Vagina (tissue), 2 donors: Measurements from ENCODE around the gene CYP27B1. TPM values are rescaled to one million over a fixed set of nuclear protein-coding genes. Genes with fewer than 3 reads are reported as not detected.
"Not testable (repeated sequence)": the region's sequence is repeated elsewhere in the genome, so short reads cannot be mapped to it uniquely, and the experiment has no call there.

Experiments used
- DNase-seq, 2 donors: peaks; one replicate each; pipeline ENCODE4 v3.0.0-alpha.2; 2017; ENCODE audit errors: extremely low spot score in 2 of 2
- H3K27ac ChIP-seq: fragments of 200-600 bp; sonication (generic); one replicate; pipeline ENCODE4 v1.5.1; 2019
- H3K27me3 ChIP-seq: fragments of 200-600 bp; sonication (generic); one replicate; pipeline ENCODE4 v1.5.1; 2019
- H3K36me3 ChIP-seq, 2 donors: fragments of 200-600 bp; sonication (generic); one replicate each; pipeline ENCODE4 v1.5.1; 2017 to 2019
- H3K4me1 ChIP-seq: fragments of 200-600 bp; sonication (generic); one replicate; pipeline ENCODE4 v1.5.1; 2019
- H3K4me3 ChIP-seq, 2 donors: fragments of 200-600 bp; sonication (generic); 1 replicate in 1 of 2; 2 replicates in 1 of 2; pipeline ENCODE4 v1.5.1; 2016 to 2019
- H3K9me3 ChIP-seq: fragments of 200-600 bp; sonication (generic); one replicate; pipeline ENCODE4 v1.5.1; 2019
- CTCF ChIP-seq, 3 experiments: fragments of 450-650 bp in 2 of 3; fragments of 200-600 bp in 1 of 3; sonication (generic) in 1 of 3; IDR thresholded peaks; one replicate each; pipeline ENCODE4 v1.5.1; 2017 to 2019; ENCODE audit warnings: antibody characterized with exemption in 3 of 3, mild to moderate bottlenecking in 2 of 3, moderate library complexity in 2 of 3
- POLR2A ChIP-seq, 2 donors: fragments of 450-650 bp; IDR thresholded peaks; one replicate each; pipeline ENCODE4 v1.6.1; 2017; ENCODE audit warnings: antibody characterized with exemption in 2 of 2, mild to moderate bottlenecking in 2 of 2, moderate library complexity in 2 of 2
- POLR2AphosphoS5 ChIP-seq, 2 donors: sonication (generic); formaldehyde crosslinking; IDR thresholded peaks; one replicate each; pipeline ENCODE4 v1.9.0; 2017; ENCODE audit warnings: antibody characterized with exemption in 2 of 2, mild to moderate bottlenecking in 2 of 2, low read depth in 1 of 2; ENCODE audit not compliant: insufficient read depth in 1 of 2
- intact Hi-C: fragments of 100-400 bp; cut with DNase I; formaldehyde crosslinking; loops from one replicate; pipeline ENCODE4 v1.15.1; 2023
- total RNA-seq: library from RNA; depleted of rRNA; stranded (reverse); fragments of >200 nt; gene quantifications from one replicate; pipeline ENCODE4 v1.2.3, GENCODE V29; 2016

Gene CYP27B1
- total RNA-seq, 1 donor from 2014 or later: 1.7 TPM

GRCh38 chr12:57717131-57717530 lies 49.7 kb downstream of the CYP27B1 start:
- intact Hi-C loops: no loop called here
- Histone ChIP-seq H3K27ac (no peak overlapping the region), H3K4me3 (no peak overlapping the region), H3K4me1 (no peaks in the 10 kb centered on the region), H3K27me3 (no peaks in the 10 kb centered on the region), H3K9me3 (no peaks in the 10 kb centered on the region), H3K36me3 (peaks cover 0 to 66% of the 10 kb centered on the region in 2 donors)
- TF ChIP-seq CTCF (IDR thresholded peaks at IDR 0.05) (no peak), POLR2A (IDR thresholded peaks at IDR 0.05) (no peak), POLR2AphosphoS5 (IDR thresholded peaks at IDR 0.05; ENCODE audit: insufficient read depth in 1 of 2, low read depth in 1 of 2) (no peak)
- DNase-seq: peak in 1 of 2 donors; percentile 44

- Histone ChIP-seq H3K4me3 (no peak overlapping the region), H3K4me1 (no peaks in the 10 kb centered on the region), H3K27me3 (no peaks in the 10 kb centered on the region), H3K9me3 (no peaks in the 10 kb centered on the region), H3K36me3 (peaks cover 0 to 63% of the 10 kb centered on the region in 2 donors), H3K27ac (no peak overlapping the region)
- intact Hi-C loops: no loop called here
- peak in 1 of 2 donors; percentile 29 for DNase-seq
- no peak for TF ChIP-seq POLR2A (IDR thresholded peaks at IDR 0.05)
- no peak for TF ChIP-seq CTCF (IDR thresholded peaks at IDR 0.05)
- TF ChIP-seq POLR2AphosphoS5 (IDR thresholded peaks at IDR 0.05; ENCODE audit: insufficient read depth in 1 of 2, low read depth in 1 of 2): no peak
These were observed 50.6 kb downstream of the CYP27B1 start for GRCh38 chr12:57716305-57716704.

GRCh38 chr12:57715786-57716185 lies 51.1 kb downstream of the CYP27B1 start:
- Histone ChIP-seq H3K9me3 (no peaks in the 10 kb centered on the region), H3K36me3 (peaks cover 0 to 58% of the 10 kb centered on the region in 2 donors), H3K27ac (no peak overlapping the region), H3K27me3 (no peaks in the 10 kb centered on the region), H3K4me1 (no peaks in the 10 kb centered on the region), H3K4me3 (no peak overlapping the region)
- TF ChIP-seq CTCF (IDR thresholded peaks at IDR 0.05) (no peak), POLR2A (IDR thresholded peaks at IDR 0.05) (no peak), POLR2AphosphoS5 (IDR thresholded peaks at IDR 0.05; ENCODE audit: insufficient read depth in 1 of 2, low read depth in 1 of 2) (no peak)
- peak in 1 of 2 donors; percentile 62 for DNase-seq
- intact Hi-C loops: no loop called here

GRCh38 chr12:57715036-57715748 lies 51.7 kb downstream of the CYP27B1 start:
- H3K27ac ChIP-seq, H3K9me3 ChIP-seq, H3K27me3 ChIP-seq, intact Hi-C loops, H3K4me3 ChIP-seq, H3K4me1 ChIP-seq: not testable (repeated sequence)
- DNase-seq: peak in 1 of 2 donors; percentile 6
- H3K36me3 ChIP-seq: peaks cover 0 to 52% of the 10 kb centered on the region in 2 donors

GRCh38 chr12:57713209-57713608 lies 53.7 kb downstream of the CYP27B1 start:
- Histone ChIP-seq H3K4me3 (no peak overlapping the region), H3K4me1 (no peaks in the 10 kb centered on the region), H3K27ac (no peak overlapping the region), H3K9me3 (no peaks in the 10 kb centered on the region), H3K27me3 (no peaks in the 10 kb centered on the region), H3K36me3 (peaks cover 0 to 32% of the 10 kb centered on the region in 2 donors)
- intact Hi-C loops: no loop called here
- TF ChIP-seq POLR2AphosphoS5 (IDR thresholded peaks at IDR 0.05; ENCODE audit: insufficient read depth in 1 of 2, low read depth in 1 of 2) (no peak), POLR2A (IDR thresholded peaks at IDR 0.05) (no peak), CTCF (IDR thresholded peaks at IDR 0.05) (no peak)
- peak in 1 of 2 donors; percentile 40 for DNase-seq
